ENCODE data around the gene SRGAP3. TPM values are rescaled to one million over a fixed set of nuclear protein-coding genes. Genes with fewer than 3 reads are reported as not detected.

Gene SRGAP3
- total RNA-seq, 1 donor from 2014 or later, result 68.6 TPM

- TF ChIP-seq CTCF (IDR thresholded peaks at IDR 0.05; ENCODE audit: unreplicated experiment), result no peak
- Mint-ChIP-seq H3K4me1 (peaks cover 10% of the 10 kb centered on the region), H3K27me3 (ENCODE audit: low read depth) (peaks cover 9% of the 10 kb centered on the region), H3K9me3 (peaks cover 3% of the 10 kb centered on the region), H3K27ac (no peak overlapping the region), H3K36me3 (peaks cover 24% of the 10 kb centered on the region), H3K4me3 (no peak overlapping the region)
- no peak for DNase-seq (ENCODE audit: low spot score in 2 of 2, unreplicated experiment in 2 of 2)
These were observed 54.8 kb downstream of the SRGAP3 start for GRCh38 chr3:9194509-9195184.

GRCh38 chr3:9193633-9194195 lies 55.7 kb downstream of the SRGAP3 start:
- Mint-ChIP-seq H3K27me3 (ENCODE audit: low read depth) (peaks cover 9% of the 10 kb centered on the region), H3K36me3 (peaks cover 22% of the 10 kb centered on the region), H3K4me3 (no peak overlapping the region), H3K9me3 (peaks cover 3% of the 10 kb centered on the region), H3K4me1 (peaks cover 10% of the 10 kb centered on the region), H3K27ac (no peak overlapping the region)
- no peak for DNase-seq (ENCODE audit: low spot score in 2 of 2, unreplicated experiment in 2 of 2)
- TF ChIP-seq CTCF (IDR thresholded peaks at IDR 0.05; ENCODE audit: unreplicated experiment), result no peak

GRCh38 chr3:9193211-9193610 lies 56.2 kb downstream of the SRGAP3 start:
- no peak overlapping the region for H3K27ac Mint-ChIP-seq
- H3K4me3 Mint-ChIP-seq, result no peak overlapping the region
- H3K4me1 Mint-ChIP-seq, result peaks cover 10% of the 10 kb centered on the region
- DNase-seq (ENCODE audit: low spot score in 2 of 2, unreplicated experiment in 2 of 2), result no peak
- peaks cover 3% of the 10 kb centered on the region for H3K9me3 Mint-ChIP-seq
- no peak for TF ChIP-seq CTCF (IDR thresholded peaks at IDR 0.05; ENCODE audit: unreplicated experiment)
- peaks cover 9% of the 10 kb centered on the region for H3K27me3 Mint-ChIP-seq (ENCODE audit: low read depth)
- H3K36me3 Mint-ChIP-seq, result peaks cover 22% of the 10 kb centered on the region

- no peak for TF ChIP-seq CTCF (IDR thresholded peaks at IDR 0.05; ENCODE audit: unreplicated experiment)
- Mint-ChIP-seq H3K27ac (no peak overlapping the region), H3K9me3 (peaks cover 3% of the 10 kb centered on the region), H3K27me3 (ENCODE audit: low read depth) (peaks cover 9% of the 10 kb centered on the region), H3K4me3 (no peak overlapping the region), H3K36me3 (peaks cover 22% of the 10 kb centered on the region), H3K4me1 (peaks cover 15% of the 10 kb centered on the region)
- DNase-seq (ENCODE audit: low spot score in 2 of 2, unreplicated experiment in 2 of 2), result no peak
These were observed 57.0 kb downstream of the SRGAP3 start for GRCh38 chr3:9192248-9193025.

- no peak for DNase-seq (ENCODE audit: low spot score in 2 of 2, unreplicated experiment in 2 of 2)
- H3K36me3 Mint-ChIP-seq, result peaks cover 22% of the 10 kb centered on the region
- H3K4me3 Mint-ChIP-seq, result no peak overlapping the region
- H3K4me1 Mint-ChIP-seq, result peaks cover 17% of the 10 kb centered on the region
- peaks cover 4% of the 10 kb centered on the region for H3K27me3 Mint-ChIP-seq (ENCODE audit: low read depth)
- H3K27ac Mint-ChIP-seq, result no peak overlapping the region
- H3K9me3 Mint-ChIP-seq, result peaks cover 3% of the 10 kb centered on the region
- TF ChIP-seq CTCF (IDR thresholded peaks at IDR 0.05; ENCODE audit: unreplicated experiment), result no peak
These were observed 59.2 kb downstream of the SRGAP3 start for GRCh38 chr3:9190276-9190675.
